Testis (tissue), 3 donors: ENCODE measurements around the gene GPR39. TPM values are rescaled to one million over a fixed set of nuclear protein-coding genes. Genes with fewer than 3 reads are reported as not detected.

Experiments used
- DNase-seq: peaks from one replicate; pipeline ENCODE4 v3.0.0-alpha.2; 2019
- H3K27ac ChIP-seq, 2 donors: fragments of 200-600 bp; sonication (generic); one replicate each; pipeline ENCODE4 v1.5.1; 2019
- H3K27me3 ChIP-seq: fragments of 200-600 bp; sonication (generic); one replicate; pipeline ENCODE4 v1.5.1; 2019
- H3K36me3 ChIP-seq: fragments of 200-600 bp; sonication (generic); one replicate; pipeline ENCODE4 v1.5.1; 2017; ENCODE audit warnings: low read depth; ENCODE audit errors: missing control alignments
- H3K4me1 ChIP-seq: fragments of 200-600 bp; sonication (generic); one replicate; pipeline ENCODE4 v1.5.1; 2019
- H3K4me3 ChIP-seq, 2 donors: fragments of 200-600 bp; sonication (generic); one replicate each; pipeline ENCODE4 v1.5.1; 2017 to 2019
- H3K9me3 ChIP-seq: fragments of 200-600 bp; sonication (generic); one replicate; pipeline ENCODE4 v1.5.1; 2017
- CTCF ChIP-seq, 3 experiments: fragments of 450-650 bp in 2 of 3; fragments of 200-600 bp in 1 of 3; sonication (generic) in 1 of 3; IDR thresholded peaks; one replicate each; pipeline ENCODE4 v1.5.1; 2016 to 2019; ENCODE audit warnings: antibody characterized with exemption in 3 of 3, mild to moderate bottlenecking in 2 of 3, moderate library complexity in 1 of 3
- POLR2A ChIP-seq: fragments of 450-650 bp; IDR thresholded peaks from one replicate; pipeline ENCODE4 v1.6.1; 2017; ENCODE audit warnings: antibody characterized with exemption, mild to moderate bottlenecking, moderate library complexity
- WGBS, 2 donors: methylation state at CpG; one replicate each; pipeline ENCODE4 v1.1.5; 2018; 5-methylcytosine and 5-hydroxymethylcytosine counted together
- intact Hi-C: fragments of 100-400 bp; cut with DNase I; formaldehyde crosslinking; loops from one replicate; pipeline ENCODE4 v1.15.1; 2023; ENCODE audit warnings: low total_unique reads
- polyA plus RNA-seq: library from polyadenylated mRNA; stranded (reverse); fragments of 350-450 nt; fragmentation: Illumina TruSeq; extraction: RNeasy Lipid Tissue Mini Kit (QIAGEN cat#74804); gene quantifications from one replicate; pipeline ENCODE4 v1.2.3, GENCODE V29; 2014; ENCODE audit warnings: low read depth, low replicate concordance; ENCODE audit not compliant: insufficient read depth
- total RNA-seq, 2 donors: library from RNA; depleted of rRNA; stranded (reverse); fragments of >200 nt; gene quantifications; one replicate each; pipeline ENCODE4 v1.2.3, GENCODE V29; 2016

GPR39 gene
- total and polyA plus RNA-seq, 3 donors from 2014 or later, result 2.7 to 19.5 (median 4.0) TPM

- no peaks in the 10 kb centered on the region for H3K9me3 ChIP-seq
- TF ChIP-seq POLR2A, result no peak
- no peak for TF ChIP-seq CTCF (IDR thresholded peaks at IDR 0.05)
- H3K27ac ChIP-seq, result no peak overlapping the region
- intact Hi-C loops, result no loop called here
- H3K4me1 ChIP-seq, result no peaks in the 10 kb centered on the region
- H3K4me3 ChIP-seq, result no peak overlapping the region
- H3K36me3 ChIP-seq, result no peaks in the 10 kb centered on the region
- 77 to 85% methylated on average over 4 of the region's 4 CpGs for WGBS, 2 donors
- H3K27me3 ChIP-seq, result no peaks in the 10 kb centered on the region
- no peak for DNase-seq
Observed at GRCh38 chr2:132496555-132496954, 80.0 kb downstream of the GPR39 start.

GRCh38 chr2:132497591-132497990 lies 81.0 kb downstream of the GPR39 start:
- TF ChIP-seq POLR2A (no peak), CTCF (IDR thresholded peaks at IDR 0.05) (no peak)
- intact Hi-C loops, result no loop called here

GRCh38 chr2:132503701-132504100 lies 87.1 kb downstream of the GPR39 start:
- Histone ChIP-seq H3K4me1 (no peaks in the 10 kb centered on the region), H3K4me3 (no peak overlapping the region), H3K27me3 (no peaks in the 10 kb centered on the region), H3K36me3 (no peaks in the 10 kb centered on the region), H3K27ac (no peak overlapping the region), H3K9me3 (no peaks in the 10 kb centered on the region)
- 47% methylated on average over 1 of the region's 1 CpG; no CpG with 5 or more reads in 1 of the 2 donors for WGBS, 2 donors
- no peak for TF ChIP-seq POLR2A
- no peak for TF ChIP-seq CTCF (IDR thresholded peaks at IDR 0.05)
- DNase-seq, result no peak
- intact Hi-C loops, result no loop called here

More at GRCh38 chr2:132497591-132497990, 81.0 kb downstream of the GPR39 start:
- Histone ChIP-seq H3K9me3 (no peaks in the 10 kb centered on the region), H3K36me3 (no peaks in the 10 kb centered on the region), H3K4me1 (no peaks in the 10 kb centered on the region), H3K27ac (no peak overlapping the region), H3K4me3 (no peak overlapping the region), H3K27me3 (no peaks in the 10 kb centered on the region)
- no peak for DNase-seq

GRCh38 chr2:132515010-132515409 lies 98.4 kb downstream of the GPR39 start:
- WGBS, 2 donors, result 65 to 71% methylated on average over 2 of the region's 2 CpGs
- Histone ChIP-seq H3K36me3 (no peaks in the 10 kb centered on the region), H3K27ac (no peak overlapping the region), H3K9me3 (no peaks in the 10 kb centered on the region), H3K4me3 (no peak overlapping the region), H3K27me3 (no peaks in the 10 kb centered on the region), H3K4me1 (no peaks in the 10 kb centered on the region)
- no peak for TF ChIP-seq CTCF (IDR thresholded peaks at IDR 0.05)
- no peak for TF ChIP-seq POLR2A
- DNase-seq, result no peak
- intact Hi-C loops, result no loop called here

- no peak overlapping the region for H3K4me3 ChIP-seq
- WGBS, 2 donors, result 95 to 96% methylated on average over 1 of the region's 1 CpG
- no peaks in the 10 kb centered on the region for H3K9me3 ChIP-seq
- intact Hi-C loops, result no loop called here
- DNase-seq, result no peak
- H3K27me3 ChIP-seq, result no peaks in the 10 kb centered on the region
- no peak overlapping the region for H3K27ac ChIP-seq
- no peaks in the 10 kb centered on the region for H3K4me1 ChIP-seq
- H3K36me3 ChIP-seq, result no peaks in the 10 kb centered on the region
- TF ChIP-seq CTCF (IDR thresholded peaks at IDR 0.05), result no peak
- TF ChIP-seq POLR2A, result no peak
Observed at GRCh38 chr2:132517386-132517785, 100.8 kb downstream of the GPR39 start.
